Measurements from ENCODE around the gene TGIF2. TPM values are rescaled to one million over a fixed set of nuclear protein-coding genes. Genes with fewer than 3 reads are reported as not detected.

TGIF2 gene
- total RNA-seq, 1 donor from 2014 or later = 140 TPM

GRCh38 chr20:36543184-36544133 is 29.9 kb upstream of the TGIF2 start:
- no peak for DNase-seq (ENCODE audit: low spot score, unreplicated experiment)
- H3K4me3 Mint-ChIP-seq (ENCODE audit: low read depth) = no peak overlapping the region

GRCh38 chr20:36544134-36545018 is 29.0 kb upstream of the TGIF2 start:
- no peak for DNase-seq (ENCODE audit: low spot score, unreplicated experiment)
- Mint-ChIP-seq H3K27ac (no peak overlapping the region), H3K27me3 (peaks cover 8% of the 10 kb centered on the region), H3K4me1 (ENCODE audit: low read depth) (peaks cover 8% of the 10 kb centered on the region), H3K4me3 (ENCODE audit: low read depth) (no peak overlapping the region), H3K36me3 (ENCODE audit: insufficient read depth) (no peaks in the 10 kb centered on the region), H3K9me3 (ENCODE audit: low read depth) (no peaks in the 10 kb centered on the region)
- no peak for TF ChIP-seq CTCF (IDR thresholded peaks at IDR 0.05; ENCODE audit: unreplicated experiment)

More at GRCh38 chr20:36543184-36544133, 29.9 kb upstream of the TGIF2 start:
- Mint-ChIP-seq H3K9me3 (ENCODE audit: low read depth) (no peaks in the 10 kb centered on the region), H3K27me3 (peaks cover 10% of the 10 kb centered on the region), H3K27ac (no peak overlapping the region), H3K4me1 (ENCODE audit: low read depth) (peaks cover 9% of the 10 kb centered on the region), H3K36me3 (ENCODE audit: insufficient read depth) (no peaks in the 10 kb centered on the region)
- TF ChIP-seq CTCF (IDR thresholded peaks at IDR 0.05; ENCODE audit: unreplicated experiment) = no peak

- Mint-ChIP-seq H3K4me3 (ENCODE audit: low read depth) (no peak overlapping the region), H3K27me3 (no peaks in the 10 kb centered on the region), H3K27ac (no peak overlapping the region), H3K4me1 (ENCODE audit: low read depth) (peaks cover 1% of the 10 kb centered on the region), H3K9me3 (ENCODE audit: low read depth) (no peaks in the 10 kb centered on the region), H3K36me3 (ENCODE audit: insufficient read depth) (no peaks in the 10 kb centered on the region)
- DNase-seq (ENCODE audit: low spot score, unreplicated experiment) = no peak
- TF ChIP-seq CTCF (IDR thresholded peaks at IDR 0.05; ENCODE audit: unreplicated experiment) = no peak
Measured at GRCh38 chr20:36546111-36546736, 27.2 kb upstream of the TGIF2 start.

- TF ChIP-seq CTCF (IDR thresholded peaks at IDR 0.05; ENCODE audit: unreplicated experiment) = no peak
- Mint-ChIP-seq H3K27me3 (no peaks in the 10 kb centered on the region), H3K4me1 (ENCODE audit: low read depth) (peaks cover 1% of the 10 kb centered on the region), H3K36me3 (ENCODE audit: insufficient read depth) (no peaks in the 10 kb centered on the region), H3K4me3 (ENCODE audit: low read depth) (no peak overlapping the region), H3K9me3 (ENCODE audit: low read depth) (no peaks in the 10 kb centered on the region), H3K27ac (no peak overlapping the region)
- no peak for DNase-seq (ENCODE audit: low spot score, unreplicated experiment)
Measured at GRCh38 chr20:36547186-36548005, 26.0 kb upstream of the TGIF2 start.
